Right ventricle myocardium inferior (tissue), 1 donor: Measurements from ENCODE around the gene TMEM123. TPM values are rescaled to one million over a fixed set of nuclear protein-coding genes. Genes with fewer than 3 reads are reported as not detected.
"Not testable (repeated sequence)": the region's sequence is repeated elsewhere in the genome, so short reads cannot be mapped to it uniquely, and the experiment has no call there.

Experiments used
- ATAC-seq: fragments of 200-7000 bp; cut with Tn5 transposase; one replicate; pipeline ENCODE4 v1.9.1; 2020; ENCODE audit warnings: mild to moderate bottlenecking, moderate library complexity
- DNase-seq: peaks from one replicate; pipeline ENCODE4 v3.0.0; 2021; ENCODE audit errors: missing footprints
- intact Hi-C: fragments of 100-400 bp; cut with DNase I; formaldehyde crosslinking; loops from one replicate; pipeline ENCODE4 v1.11.0; 2022
- total RNA-seq: library from RNA; stranded (reverse); fragmentation: NEBNext Ultra II Directional; extraction: Animal tissue kit (Norgen Biotek cat#: 25700); gene quantifications from one replicate; pipeline ENCODE4 v1.2.1, GENCODE V29; 2021
- donor health status: DM: no; HTN: yes; CAD: no; lungs with severe emphysema.

The TMEM123 gene
- total RNA-seq, 1 donor from 2014 or later, result 80.0 TPM

DNA sequence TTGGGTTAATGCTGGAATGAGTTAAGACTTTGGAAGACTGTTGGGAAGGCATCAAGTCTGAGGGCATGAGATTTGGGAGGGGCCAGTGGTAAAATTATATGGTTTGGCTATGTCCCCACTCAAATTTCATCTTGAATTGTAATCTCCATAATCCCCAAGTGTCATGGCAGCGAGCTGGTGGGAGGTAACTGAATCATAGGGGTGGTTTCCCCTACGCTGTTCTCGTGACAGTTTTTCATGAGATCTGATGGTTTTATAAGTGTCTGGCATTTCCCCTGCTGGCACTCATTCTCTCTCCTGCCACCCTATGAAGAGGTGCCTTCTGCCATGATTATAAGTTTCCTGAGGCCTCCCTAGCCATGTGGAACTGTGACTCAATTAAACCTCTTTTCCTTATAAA is 19.0 kb downstream of the TMEM123 start:
- intact Hi-C loops, ATAC-seq, DNase-seq: not testable (repeated sequence)

DNA sequence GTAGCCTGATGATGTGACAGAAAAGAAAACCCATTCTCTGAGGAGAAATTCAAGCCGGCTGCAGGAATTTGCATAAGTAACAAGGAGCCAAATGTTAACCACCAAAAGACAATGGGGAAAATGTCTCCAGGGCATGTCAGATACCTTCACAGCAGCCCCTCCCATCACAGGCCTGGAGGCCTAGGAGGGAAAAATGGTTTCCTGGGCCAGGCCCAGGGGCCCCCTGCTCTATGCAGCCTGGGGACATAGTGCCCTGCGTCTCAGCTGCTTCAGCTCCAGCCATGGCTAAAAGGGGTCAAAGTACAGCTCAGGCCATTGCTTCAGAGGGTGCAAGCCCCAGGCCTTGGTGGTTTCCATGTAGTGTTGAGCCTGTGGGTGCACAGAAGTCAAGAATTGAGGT is 20.0 kb downstream of the TMEM123 start:
- DNase-seq, intact Hi-C loops, ATAC-seq: not testable (repeated sequence)

DNA sequence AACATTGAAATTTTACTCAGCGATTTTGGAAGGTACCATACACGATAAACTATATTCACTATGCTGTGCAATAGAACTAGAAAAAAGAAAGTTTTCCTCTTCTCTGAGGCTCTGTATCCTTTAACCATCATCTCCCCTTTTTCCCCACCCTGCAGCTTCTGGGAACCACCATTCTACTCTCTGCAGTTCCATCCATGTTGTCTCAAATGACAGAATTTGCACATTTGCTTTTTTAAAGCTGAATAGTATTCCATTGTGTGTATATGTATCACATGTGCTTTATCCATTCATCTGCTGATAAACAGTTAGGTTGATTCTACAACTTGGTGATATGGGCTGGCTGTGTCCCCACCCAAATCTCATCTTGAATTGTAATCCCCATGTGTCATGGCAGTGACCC is 21.2 kb downstream of the TMEM123 start:
- no peak for DNase-seq
- intact Hi-C loops, result no loop called here
- no peak for ATAC-seq

DNA sequence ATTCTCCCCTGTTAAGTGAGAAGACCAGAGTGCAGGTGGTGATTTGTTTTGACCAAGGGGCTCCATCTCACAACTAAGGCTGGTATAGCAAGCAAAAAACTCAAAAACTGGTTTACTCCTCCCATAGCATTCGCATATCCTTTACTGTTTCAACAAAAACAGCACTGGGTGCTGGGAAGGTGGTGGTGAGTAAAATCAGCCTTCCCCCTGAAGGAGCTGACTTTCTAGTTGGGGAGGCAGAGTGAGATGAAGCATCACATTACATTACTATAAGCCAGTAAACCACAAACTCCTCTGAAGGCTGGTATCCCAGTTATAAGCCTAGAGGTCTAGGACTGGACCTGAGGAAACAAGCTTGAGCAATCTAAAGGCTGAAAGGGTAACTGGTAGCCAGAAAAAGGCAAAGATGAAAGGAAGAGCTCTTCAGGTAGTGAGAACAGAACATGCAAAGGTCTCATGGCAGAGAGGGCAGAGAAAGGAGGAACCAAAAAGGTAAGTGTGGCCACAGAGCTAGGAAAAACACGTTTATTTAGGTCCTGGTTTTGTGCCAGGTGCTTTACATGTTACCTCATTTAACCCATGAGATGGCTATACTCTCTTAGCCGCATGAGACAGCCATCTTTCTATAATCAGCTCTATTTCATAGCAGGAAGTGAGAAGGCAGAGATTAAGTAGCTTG is 22.3 kb downstream of the TMEM123 start:
- DNase-seq (no peak), ATAC-seq (no peak)
- intact Hi-C loops, result no loop called here

DNA sequence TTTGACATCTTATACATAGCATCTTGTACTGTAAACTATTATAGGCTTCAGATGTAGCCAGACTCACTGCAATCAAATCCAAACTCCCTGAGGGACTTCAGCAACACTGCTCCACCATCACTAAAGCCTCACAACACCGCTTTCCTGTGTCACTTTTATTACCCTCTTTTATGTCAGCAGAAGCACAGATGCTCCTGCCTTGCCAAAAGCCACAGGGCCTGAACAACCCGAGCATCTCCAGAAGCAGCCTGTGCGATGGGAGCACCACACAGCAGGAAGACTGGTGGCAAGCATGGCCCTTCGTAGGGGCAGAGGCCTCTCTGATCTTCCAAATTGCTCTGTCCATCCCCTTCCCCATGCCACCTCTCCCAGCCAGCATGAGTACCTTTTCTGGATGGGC is 22.9 kb downstream of the TMEM123 start:
- DNase-seq (no peak), ATAC-seq (no peak)
- intact Hi-C loops, result no loop called here

DNA sequence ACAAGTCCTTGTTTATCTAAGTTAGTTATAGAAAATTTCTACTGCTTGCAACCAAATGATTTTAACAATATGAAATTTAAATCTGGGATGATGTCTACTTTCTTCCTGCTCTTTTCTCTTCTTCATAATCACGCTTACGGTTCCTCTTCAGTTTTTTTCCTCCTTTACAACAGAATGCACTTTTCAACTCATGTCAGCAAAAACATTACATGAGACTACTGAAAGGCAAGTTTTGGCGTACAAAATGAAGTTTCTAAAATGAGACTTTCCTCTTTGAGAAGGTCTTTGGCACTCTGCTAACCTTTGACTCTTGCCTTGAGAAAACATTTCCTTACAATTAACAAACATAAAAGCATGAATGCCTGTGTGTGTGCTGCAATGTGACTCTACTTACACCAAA is 23.3 kb downstream of the TMEM123 start:
- intact Hi-C loops, result no loop called here
- no peak for ATAC-seq
- no peak for DNase-seq

DNA sequence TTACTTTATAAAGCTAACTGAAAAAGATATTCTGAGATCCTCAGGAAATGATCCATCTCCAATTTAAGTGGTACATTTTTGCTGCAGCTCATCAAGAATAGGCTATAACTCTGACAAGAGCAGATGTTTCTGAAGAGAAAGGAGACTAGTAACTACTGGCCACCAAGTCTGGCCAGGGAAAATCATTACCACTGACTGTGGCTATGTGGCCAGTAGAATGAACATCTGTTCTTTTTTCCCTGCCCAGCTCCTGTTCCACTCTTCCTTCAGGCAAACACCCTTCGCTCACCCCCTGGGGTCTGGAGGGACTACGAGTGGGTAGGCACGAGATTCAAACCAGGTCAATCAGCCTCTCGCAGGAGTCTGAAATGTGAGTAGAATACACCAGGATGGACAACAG is 23.9 kb downstream of the TMEM123 start:
- intact Hi-C loops, result no loop called here
- DNase-seq (no peak), ATAC-seq (no peak)

DNA sequence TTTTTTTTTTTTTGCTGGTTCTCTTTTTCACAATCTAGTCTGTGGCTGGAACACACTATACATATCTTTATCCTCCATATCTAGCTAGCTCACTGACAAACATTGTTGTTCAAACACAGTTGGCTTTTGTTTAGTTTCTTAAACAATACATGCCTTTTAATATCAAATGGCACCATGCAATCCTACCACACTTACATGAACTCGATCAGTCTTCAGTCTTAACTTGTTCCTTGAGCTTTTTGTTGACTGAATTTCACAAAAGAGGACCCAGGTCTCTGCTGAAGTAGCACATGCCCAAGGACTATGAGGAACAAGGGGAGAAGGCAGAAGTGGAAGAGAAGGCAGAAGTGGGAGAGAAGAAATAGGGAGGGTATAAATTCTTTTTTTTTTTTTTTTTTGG is 25.5 kb downstream of the TMEM123 start:
- ATAC-seq, result no peak

DNA sequence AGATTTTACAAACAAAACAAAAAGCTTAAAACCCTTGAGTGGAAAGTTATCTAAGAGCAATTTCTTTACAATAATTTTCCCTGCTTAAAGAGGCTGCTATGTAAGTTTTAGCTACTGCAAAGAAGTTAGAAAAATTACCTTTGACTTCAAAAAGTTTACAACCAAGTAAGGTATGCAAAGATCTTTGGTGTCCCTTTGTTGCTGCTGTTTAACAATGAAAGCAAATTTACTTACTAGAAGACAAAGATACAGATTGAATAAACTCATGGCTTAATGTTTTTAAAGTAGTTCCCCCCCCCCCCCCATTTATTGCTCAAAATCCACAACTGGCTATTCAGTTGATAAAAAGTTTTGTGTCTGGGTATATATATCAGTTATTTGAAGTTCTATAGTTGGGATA is 26.0 kb downstream of the TMEM123 start:
- intact Hi-C loops, result no loop called here
- DNase-seq (no peak), ATAC-seq (no peak)

More for the DNA sequence above, 25.5 kb downstream of the TMEM123 start:
- intact Hi-C loops, result no loop called here
- no peak for DNase-seq

DNA sequence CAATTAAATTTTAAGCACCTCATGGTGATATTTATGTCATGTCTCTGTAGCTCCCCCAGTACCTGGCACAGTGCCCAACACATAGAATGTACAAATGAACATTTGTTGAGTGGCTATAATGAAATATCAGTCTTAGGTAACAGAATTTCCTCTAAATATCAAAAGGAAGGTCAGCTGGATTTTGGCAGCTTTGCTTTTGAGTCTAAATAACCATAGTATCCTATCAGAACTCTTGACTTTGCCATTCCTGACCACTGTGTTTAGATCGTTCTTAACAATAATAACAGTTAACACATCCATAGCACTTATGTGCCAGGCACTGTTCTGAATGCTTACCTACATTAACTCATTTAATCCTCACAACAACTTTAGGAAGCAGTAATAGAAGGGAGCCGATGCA is 26.6 kb downstream of the TMEM123 start:
- DNase-seq (no peak), ATAC-seq (no peak)
- intact Hi-C loops, result no loop called here

DNA sequence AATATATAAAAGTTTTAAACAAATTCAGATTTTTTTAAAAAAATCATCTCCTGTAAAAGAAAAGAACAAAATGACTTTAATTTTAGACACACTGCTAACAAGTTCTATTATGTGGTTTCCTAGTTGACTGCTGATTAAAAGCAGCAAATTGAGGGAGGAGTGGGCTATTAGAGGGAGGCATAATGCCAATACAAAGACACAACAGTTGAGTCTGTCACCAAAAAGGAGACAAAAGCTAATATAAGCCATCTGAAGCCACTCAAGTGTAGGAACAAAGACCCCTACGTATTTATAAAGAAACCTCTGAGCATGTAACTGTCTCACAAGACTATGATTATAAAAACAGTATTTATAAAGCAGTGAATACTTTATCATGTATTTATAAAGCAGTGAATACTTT is 28.6 kb downstream of the TMEM123 start:
- DNase-seq (no peak), ATAC-seq (no peak)
- intact Hi-C loops, result no loop called here

DNA sequence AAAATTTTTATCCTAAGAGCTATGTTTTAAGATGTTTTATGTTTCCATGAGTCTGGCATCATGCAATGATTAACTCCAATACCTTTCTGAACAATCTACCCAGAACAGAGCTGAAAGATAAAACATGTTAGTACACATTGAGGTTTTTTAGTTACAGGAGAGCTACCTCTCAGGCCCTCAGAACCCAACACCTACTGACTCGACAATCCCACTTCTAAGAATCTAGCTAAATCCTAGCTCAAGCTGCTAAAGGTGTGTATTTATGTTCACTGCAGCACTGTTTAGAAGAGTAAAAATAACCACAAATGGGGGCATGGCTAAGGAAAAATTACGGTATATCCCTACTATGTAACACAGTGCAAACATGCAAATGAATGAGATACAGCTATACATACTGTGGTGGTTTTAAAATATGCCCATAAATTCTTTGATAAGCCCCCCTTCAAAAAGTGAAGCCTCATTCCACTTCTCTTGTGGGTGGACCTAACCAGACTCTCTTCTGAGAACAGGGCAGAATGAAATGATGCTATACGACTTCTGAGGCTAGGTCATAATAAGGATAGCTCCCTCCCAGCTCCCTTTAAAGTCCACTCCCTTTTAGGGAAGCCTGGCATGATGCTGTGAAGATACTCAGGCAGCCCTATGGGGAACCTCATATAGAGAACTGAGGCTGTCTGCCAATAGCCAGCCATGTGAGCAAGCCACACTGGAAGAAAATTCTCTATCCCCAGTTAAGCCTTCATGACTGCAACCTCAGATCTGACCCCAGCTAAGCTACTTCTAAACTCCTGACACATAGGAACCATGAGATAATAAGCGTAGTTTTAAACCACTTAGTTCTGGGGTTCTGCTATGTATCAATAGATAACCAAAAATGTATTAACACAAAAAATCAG is 29.5 kb downstream of the TMEM123 start:
- no peak for DNase-seq
- intact Hi-C loops, result no loop called here
- ATAC-seq, result no peak

DNA sequence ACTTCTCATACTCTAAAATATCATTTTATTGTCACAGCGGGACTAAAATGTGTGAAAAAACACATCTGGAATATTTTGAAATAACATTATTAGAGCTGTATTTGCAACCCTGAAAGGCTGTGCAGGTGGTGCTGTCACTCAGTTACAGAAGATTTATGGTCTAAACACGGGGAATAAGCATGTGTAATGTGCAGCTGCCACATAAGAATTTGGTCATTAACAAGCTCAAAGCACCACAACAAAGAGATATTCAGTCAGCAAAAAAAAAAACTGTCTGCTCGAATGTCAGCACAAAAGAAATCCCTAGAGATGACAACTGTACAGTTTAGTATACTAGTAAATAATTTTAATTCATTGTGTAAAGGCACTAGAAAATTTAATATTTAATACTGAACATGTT is 31.3 kb downstream of the TMEM123 start:
- DNase-seq, result no peak
- intact Hi-C loops, result no loop called here
- no peak for ATAC-seq

DNA sequence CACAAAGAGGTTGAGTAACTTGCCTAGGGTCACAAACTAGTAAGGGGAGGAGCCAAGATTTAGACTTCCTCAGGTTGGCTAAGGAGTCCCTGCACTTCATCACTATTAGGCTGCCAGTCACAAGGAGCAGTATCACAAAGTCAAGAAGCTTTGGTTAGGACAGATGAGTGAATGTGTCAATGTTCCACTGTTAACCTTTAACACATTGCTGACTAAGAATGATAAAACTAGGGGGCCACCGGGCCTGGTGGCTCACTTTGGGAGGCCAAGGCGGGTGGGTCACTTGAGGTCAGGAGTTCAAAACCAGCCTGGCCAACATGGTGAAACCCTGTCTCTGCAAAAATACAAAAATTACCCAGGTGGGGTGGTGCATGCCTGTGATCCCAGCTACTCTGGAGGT is 32.0 kb downstream of the TMEM123 start:
- no peak for DNase-seq
- no peak for ATAC-seq
- intact Hi-C loops, result no loop called here

DNA sequence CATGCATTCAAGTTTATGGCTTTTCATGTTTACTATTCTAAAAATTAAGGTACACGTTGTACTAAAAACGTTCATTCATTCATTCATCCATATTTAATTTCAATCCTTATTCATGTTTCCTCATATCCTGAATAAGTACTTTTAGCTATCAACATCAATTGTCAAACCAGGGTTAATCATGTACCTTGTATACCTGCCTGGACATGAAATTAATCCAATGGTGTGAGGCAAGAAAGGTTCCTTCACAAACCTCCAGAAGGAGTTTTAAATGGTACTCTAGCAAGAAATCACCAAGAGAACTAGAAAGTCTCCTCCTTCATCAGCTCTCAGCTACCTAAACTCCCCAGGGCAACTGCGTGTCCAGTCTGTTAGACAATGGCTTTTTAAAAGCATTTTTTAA is 33.4 kb downstream of the TMEM123 start:
- DNase-seq (no peak), ATAC-seq (no peak)
- intact Hi-C loops, result no loop called here

DNA sequence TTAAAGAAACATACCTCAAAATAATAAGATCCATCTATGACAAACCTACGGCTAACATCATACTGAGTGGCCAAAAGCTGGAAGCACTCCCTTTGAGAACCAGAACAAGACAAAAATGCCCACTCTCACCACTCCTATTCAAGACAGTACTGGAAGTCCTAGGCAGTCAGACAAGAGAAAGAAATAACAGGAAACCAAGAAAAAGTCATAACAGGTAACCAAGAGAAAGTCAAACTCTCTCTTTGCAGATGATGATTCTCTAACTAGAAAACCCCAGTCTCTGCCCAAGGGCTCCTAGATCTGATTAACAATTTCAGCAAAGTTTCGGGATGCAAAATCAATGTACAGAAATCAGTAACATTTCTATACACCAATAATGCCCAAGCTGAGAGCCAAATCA is 35.6 kb downstream of the TMEM123 start:
- no peak for ATAC-seq
- DNase-seq, result no peak
- intact Hi-C loops, result no loop called here

DNA sequence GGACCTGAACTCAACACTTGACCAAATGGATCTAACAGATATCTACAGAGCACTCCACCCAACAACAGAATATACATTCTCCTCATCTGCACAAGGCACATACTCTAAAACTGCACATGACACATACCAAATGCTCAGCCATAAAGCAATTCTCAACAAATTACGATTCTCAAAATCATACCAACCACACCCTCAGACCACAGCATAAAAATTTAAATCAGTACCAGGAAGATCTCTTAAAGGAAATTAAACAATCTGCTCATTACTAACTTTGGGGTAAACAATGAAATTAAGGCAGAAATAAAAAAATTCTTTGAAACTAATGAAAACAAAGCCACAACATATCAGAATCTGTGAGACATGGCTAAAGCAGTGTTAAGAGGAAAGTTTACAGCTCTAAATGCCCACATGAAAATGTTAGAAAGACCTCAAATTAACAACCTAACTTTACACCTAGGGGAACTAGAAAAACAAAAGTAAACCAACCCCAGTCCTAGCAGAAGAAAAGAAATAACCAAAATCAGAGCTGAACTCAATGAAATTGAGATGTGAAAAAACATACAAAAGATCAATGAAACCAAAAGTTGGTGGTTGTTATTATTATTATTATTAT is 37.2 kb downstream of the TMEM123 start:
- ATAC-seq (no peak), DNase-seq (no peak)
- intact Hi-C loops, result no loop called here

DNA sequence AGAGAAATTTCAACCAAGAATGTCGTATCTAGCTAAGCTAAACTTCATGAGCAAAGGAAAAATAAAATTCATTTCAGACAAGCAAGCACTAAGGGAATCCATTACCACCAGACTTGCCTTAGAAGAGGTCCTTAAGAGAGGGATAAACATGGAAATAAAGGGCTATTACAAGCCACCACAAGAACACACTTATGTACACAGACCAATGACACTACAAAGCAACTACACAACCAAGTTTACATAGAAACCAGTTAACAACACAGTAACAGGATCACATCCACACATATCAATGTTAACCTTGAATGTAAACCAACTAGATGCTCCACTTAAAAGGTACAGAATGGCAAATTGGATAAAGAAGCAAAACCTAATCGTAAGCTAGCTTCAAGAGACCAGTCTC is 38.0 kb downstream of the TMEM123 start:
- intact Hi-C loops, result no loop called here
- ATAC-seq, result no peak
- no peak for DNase-seq

DNA sequence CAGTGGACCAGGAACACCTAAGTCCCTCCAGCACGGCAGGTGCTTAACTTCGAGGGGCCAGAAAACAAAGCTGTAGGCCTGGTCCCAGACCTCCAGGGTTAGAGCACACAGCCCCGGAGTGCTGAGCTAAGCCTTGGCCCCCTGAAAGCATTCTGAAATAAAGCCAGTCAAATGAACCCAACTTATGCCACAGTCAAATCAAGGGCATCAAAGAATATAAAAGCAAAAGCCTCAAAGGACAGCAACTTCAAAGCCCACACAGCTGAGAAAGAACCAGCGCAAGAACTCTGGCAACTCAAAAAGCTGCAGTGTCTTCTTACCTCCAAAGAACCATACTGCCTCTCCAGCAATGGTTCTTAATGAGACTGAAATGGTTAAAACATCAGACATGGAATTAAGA is 39.1 kb downstream of the TMEM123 start:
- no peak for ATAC-seq
- intact Hi-C loops, result no loop called here
- no peak for DNase-seq

DNA sequence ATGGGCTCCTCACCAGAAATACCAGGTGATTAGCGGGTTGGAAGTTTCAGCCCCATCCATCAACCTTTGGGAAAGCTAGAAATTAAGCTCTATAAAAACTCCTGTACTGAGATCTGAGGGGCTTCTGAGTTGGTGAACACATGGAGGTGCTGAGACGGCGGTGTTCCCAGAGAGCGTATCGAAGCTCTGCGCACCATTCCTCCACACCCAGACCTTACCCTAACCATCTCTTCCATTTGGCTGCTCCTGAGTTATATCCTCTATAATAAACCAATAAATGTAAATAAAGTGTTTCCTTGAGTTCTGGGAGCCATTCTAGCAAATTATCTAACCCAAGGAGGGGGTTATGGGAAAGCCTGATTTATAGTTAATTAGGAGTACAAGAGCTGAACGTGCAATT is 41.4 kb downstream of the TMEM123 start:
- ATAC-seq (no peak), DNase-seq (no peak)
- intact Hi-C loops, result no loop called here
